ENCODE results near the gene SH2B2.

GRCh38 chr7:102264367-102264891 lies 22.2 kb upstream of the SH2B2 start:
- TF ChIP-seq CTCF (IDR thresholded peaks at IDR 0.05): no peak
- no peak for TF ChIP-seq POLR2A (IDR thresholded peaks at IDR 0.05)
